ENCODE results near the gene RPS21.

DNA sequence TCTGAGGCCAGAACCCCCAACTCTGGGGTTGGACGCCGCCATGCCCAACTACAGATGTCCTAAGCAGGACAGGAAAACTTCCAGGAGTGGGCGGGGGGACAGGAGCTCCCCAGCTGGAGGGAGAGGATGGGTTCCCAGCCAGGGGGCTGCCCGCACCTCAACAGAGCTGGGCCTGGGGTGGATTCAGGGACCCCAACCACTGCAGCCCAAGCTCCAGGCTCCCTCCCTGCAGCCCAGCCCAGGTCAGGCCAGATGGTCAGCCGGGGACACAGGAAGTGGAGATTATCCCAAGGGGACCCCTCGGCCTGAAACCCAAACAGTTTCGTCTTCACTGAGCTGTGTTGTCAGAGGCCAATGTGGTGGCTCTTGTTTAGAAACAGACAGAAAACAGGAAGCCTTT is 29.2 kb upstream of the RPS21 start:
- TF ChIP-seq ZNF766 (CRISPR knock-in tag; conservative IDR thresholded peaks at IDR 0.05) (no peak), SNIP1 (IDR thresholded peaks at IDR 0.05; ENCODE audit: low read depth) (no peak)
